T-helper 2 cell treated with Interferon-gamma antibody and Interleukin-4, amounts not matched to agents 5 μg/mL and 100 μg/mL, for 36 hours (primary cell): Measurements from ENCODE around the gene CTAGE8.
"Not testable (repeated sequence)": the region's sequence is repeated elsewhere in the genome, so short reads cannot be mapped to it uniquely, and the experiment has no call there.

ENCODE experiments used
- DNase-seq: peaks from one replicate; pipeline ENCODE4 v3.0.0; 2021; ENCODE audit warnings: low spot score
- H3K27ac Mint-ChIP-seq: one replicate; pipeline ENCODE4 v1.8.0; 2021; ENCODE audit warnings: mild to moderate bottlenecking, mixed read lengths
- H3K27me3 Mint-ChIP-seq: one replicate; pipeline ENCODE4 v1.8.0; 2021; ENCODE audit warnings: low read depth, mixed read lengths
- H3K36me3 Mint-ChIP-seq: one replicate; pipeline ENCODE4 v1.8.0; 2021; ENCODE audit warnings: low read depth, mixed read lengths
- H3K4me1 Mint-ChIP-seq: one replicate; pipeline ENCODE4 v1.8.0; 2021; ENCODE audit warnings: low read depth, mixed read lengths
- H3K4me3 Mint-ChIP-seq: one replicate; pipeline ENCODE4 v1.8.0; 2022; ENCODE audit warnings: mild to moderate bottlenecking, moderate library complexity, mixed read lengths
- H3K9me3 Mint-ChIP-seq: one replicate; pipeline ENCODE4 v1.8.0; 2021; ENCODE audit warnings: mixed read lengths

Gene CTAGE8

DNA sequence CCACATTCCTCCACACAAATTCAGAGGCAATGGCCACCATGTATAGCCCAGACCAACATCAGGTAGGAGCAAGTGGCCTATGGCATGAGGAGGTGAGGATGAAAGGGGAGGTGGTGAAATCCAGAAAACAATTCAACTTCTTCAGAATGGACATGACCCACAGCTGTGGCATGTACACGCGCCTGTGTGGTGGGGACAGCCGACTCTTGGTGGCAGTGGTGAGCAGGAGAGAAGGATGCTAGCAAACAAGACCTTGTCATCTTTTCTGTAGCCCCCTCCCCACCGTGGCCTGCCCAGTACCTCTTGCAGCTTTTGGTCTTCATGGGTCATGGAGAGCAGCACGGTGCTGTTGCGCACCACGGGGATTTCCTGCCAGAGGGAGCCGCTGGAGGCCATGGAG lies 12.9 kb upstream of the CTAGE8 start:
- H3K4me1 Mint-ChIP-seq, H3K4me3 Mint-ChIP-seq: not testable (repeated sequence)

DNA sequence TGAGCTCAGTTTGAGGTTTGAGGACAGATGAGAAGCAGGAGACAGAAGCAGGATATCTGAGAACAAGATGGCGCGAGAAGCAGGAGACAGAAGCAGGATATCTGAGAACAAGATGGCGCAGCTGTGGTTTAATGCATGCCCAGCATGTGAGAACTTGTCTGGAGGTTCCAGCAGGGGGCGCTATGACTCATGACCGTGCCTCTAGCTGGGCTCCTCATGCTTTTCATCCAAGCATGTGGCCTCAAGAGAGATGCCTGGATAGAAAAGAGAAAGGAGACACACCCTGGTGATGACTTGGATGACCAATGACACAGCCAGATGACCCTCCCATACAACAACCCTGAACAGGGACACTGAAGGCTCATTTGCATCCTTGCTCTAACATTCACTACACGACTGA lies 10.9 kb upstream of the CTAGE8 start:
- DNase-seq, H3K4me3 Mint-ChIP-seq, H3K27me3 Mint-ChIP-seq: not testable (repeated sequence)

More for the DNA sequence above, 12.9 kb upstream of the CTAGE8 start:
- H3K27ac Mint-ChIP-seq, H3K27me3 Mint-ChIP-seq, H3K36me3 Mint-ChIP-seq, DNase-seq, H3K9me3 Mint-ChIP-seq: not testable (repeated sequence)

DNA sequence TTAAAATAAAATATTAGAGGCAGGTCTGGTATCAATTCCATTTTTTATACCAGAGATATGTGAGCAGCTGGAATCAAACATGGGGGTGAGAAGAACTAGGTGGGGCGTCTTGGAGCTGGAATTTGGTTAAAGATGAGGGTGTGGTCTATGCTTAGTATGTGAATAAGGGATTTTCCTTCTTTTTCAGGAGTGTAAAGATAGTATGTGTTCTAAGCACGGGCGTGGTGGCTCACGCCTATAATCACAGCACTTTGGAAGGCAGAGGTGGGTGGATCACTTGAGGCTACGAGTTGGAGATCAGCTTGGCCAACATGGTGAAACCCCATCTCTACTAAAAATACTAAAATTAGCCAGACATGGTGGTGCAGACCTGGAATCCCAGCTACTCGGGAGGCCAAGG lies 6.2 kb upstream of the CTAGE8 start:
- not testable (repeated sequence) for H3K4me3 Mint-ChIP-seq, H3K4me1 Mint-ChIP-seq, DNase-seq

More for the DNA sequence above, 10.9 kb upstream of the CTAGE8 start:
- H3K36me3 Mint-ChIP-seq, H3K9me3 Mint-ChIP-seq, H3K4me1 Mint-ChIP-seq, H3K27ac Mint-ChIP-seq: not testable (repeated sequence)

DNA sequence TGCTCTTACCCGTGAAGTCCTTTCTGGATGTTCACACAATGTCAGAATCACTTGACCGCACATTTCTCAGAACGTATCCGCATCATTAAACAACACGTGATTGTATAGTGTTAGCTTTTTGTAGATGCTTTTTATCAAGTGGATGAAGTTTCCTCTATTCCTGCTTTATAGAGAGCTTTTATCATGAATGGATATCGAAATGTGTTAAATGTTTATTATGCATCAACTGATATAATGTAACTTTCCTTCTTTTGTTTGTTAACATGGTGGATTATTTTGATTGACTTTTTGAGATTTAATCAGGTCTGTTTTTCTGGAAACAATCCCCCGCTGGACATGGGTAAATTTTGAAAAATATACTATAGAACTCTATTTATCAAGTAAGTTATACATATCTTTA lies 4.4 kb downstream of the CTAGE8 start, which contains the start of gene OR2A7:
Gene OR2A7 (minus strand): TSS at position 101 of the 400 bp plus-strand sequence. CDS start 5,164 bp downstream, outside the sequence.
- not testable (repeated sequence) for H3K36me3 Mint-ChIP-seq, H3K27ac Mint-ChIP-seq, H3K9me3 Mint-ChIP-seq, H3K4me1 Mint-ChIP-seq, H3K27me3 Mint-ChIP-seq, H3K4me3 Mint-ChIP-seq, DNase-seq

More for the DNA sequence above, 6.2 kb upstream of the CTAGE8 start:
- H3K27me3 Mint-ChIP-seq, H3K36me3 Mint-ChIP-seq, H3K27ac Mint-ChIP-seq, H3K9me3 Mint-ChIP-seq: not testable (repeated sequence)

DNA sequence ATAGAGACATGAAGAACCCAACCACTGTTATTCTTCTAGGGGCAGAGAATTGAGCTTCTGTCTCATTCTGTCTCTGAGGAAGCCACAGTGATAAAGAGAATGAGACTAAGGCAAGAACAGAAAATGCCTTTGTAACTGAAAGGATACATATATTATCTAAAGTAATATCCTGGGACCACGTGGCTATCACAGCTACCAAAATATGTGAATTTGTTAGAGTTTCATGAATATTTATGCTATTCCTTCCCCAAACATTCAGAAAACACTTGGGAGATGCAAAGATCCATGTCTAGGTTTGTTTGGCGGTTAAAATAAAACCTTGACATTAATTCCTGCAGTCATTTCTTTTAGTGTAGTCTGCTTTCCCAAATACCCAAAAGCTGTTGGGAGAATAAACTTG lies 7.0 kb downstream of the CTAGE8 start:
- H3K36me3 Mint-ChIP-seq, DNase-seq, H3K4me3 Mint-ChIP-seq, H3K9me3 Mint-ChIP-seq, H3K27me3 Mint-ChIP-seq, H3K4me1 Mint-ChIP-seq, H3K27ac Mint-ChIP-seq: not testable (repeated sequence)

DNA sequence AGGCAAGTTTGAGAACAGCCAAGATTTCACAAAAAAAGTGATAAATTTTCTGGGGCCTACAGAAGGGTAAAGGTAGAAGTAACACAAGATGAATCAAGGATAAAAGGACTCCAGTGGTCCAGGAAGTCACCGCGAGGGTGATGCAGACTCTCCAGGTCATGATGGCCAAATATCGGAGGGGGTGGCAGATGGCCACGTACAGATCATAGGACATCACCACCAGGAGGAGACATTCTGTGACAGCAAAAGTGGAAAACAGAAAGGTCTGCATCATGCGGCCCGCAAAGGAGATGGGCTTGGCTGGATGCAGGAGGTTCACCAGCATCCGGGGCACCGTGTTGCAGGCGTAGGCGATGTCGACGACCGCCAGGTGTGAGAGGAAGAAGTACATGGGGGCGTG lies 10.0 kb downstream of the CTAGE8 start:
- not testable (repeated sequence) for H3K27ac Mint-ChIP-seq, H3K27me3 Mint-ChIP-seq, H3K36me3 Mint-ChIP-seq, H3K9me3 Mint-ChIP-seq, DNase-seq, H3K4me3 Mint-ChIP-seq, H3K4me1 Mint-ChIP-seq

DNA sequence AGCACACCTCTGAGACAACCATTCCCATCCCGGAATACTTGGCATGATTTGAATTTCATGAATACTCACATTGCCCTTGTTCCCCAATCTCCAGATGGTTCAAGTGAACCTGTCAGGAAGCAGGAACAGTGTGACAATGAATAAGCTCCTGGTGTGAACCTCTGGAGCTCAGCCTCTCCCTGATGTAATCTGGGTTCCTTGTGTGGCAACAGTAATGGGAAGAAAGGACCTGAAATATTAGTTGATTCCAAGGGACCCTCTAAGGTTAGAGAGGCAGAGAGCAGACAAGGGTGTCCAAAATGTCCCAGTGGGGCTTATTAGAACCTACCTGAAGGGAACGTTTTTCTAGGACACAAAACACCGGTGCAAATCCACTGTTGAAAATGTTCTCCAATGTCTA lies 13.0 kb downstream of the CTAGE8 start:
- Mint-ChIP-seq H3K27ac (no peak overlapping the region), H3K4me1 (no peaks in the 10 kb centered on the region), H3K36me3 (no peaks in the 10 kb centered on the region), H3K9me3 (no peaks in the 10 kb centered on the region), H3K27me3 (no peaks in the 10 kb centered on the region), H3K4me3 (no peak overlapping the region)
- no peak for DNase-seq

DNA sequence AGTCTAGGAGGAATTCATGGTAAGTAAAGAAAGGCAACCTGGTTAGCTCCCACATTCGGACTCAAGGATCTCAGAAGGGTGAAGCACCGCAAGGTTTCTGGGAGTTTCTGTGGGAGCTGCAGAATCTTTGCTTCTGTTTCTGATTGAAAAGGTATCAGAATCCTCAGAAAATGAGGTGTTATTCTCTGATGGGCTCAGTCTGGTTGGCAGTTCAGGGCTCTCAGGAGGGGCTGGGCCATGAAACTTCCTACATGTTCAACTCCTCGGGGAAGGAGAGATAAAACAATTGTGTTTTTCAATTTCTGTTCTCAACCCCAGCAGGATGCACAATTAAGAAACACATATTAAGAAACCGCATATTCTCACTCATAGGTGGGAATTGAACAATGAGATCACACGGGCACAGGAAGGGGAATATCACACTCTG lies 13.6 kb downstream of the CTAGE8 start:
- no peaks in the 10 kb centered on the region for H3K4me1 Mint-ChIP-seq
- H3K9me3 Mint-ChIP-seq: no peaks in the 10 kb centered on the region
- no peak overlapping the region for H3K27ac Mint-ChIP-seq
- no peak for DNase-seq
- H3K36me3 Mint-ChIP-seq: no peaks in the 10 kb centered on the region
- no peaks in the 10 kb centered on the region for H3K27me3 Mint-ChIP-seq
- H3K4me3 Mint-ChIP-seq: no peak overlapping the region

DNA sequence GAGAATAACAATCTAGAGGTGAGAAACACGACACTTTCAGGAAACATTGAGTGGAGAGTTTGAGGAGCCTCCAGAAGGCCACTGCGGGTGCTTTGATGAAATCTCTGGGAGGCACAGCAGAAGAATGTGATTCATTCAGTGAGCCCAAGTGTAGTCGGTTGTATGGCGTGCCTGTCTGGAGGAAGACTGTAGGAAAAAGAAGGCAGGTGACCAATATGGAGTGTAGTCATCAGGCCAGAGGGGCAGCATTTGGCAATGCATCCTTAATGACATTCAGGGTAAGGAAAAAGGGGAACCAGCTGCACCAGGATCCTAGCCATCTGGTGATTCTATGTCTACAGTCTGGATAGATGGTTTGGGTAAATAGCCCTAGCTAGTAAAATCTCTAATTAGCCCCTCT lies 16.8 kb downstream of the CTAGE8 start:
- not testable (repeated sequence) for H3K27me3 Mint-ChIP-seq, DNase-seq, H3K36me3 Mint-ChIP-seq, H3K27ac Mint-ChIP-seq, H3K4me3 Mint-ChIP-seq, H3K4me1 Mint-ChIP-seq, H3K9me3 Mint-ChIP-seq

- not testable (repeated sequence) for H3K9me3 Mint-ChIP-seq, H3K4me1 Mint-ChIP-seq, H3K4me3 Mint-ChIP-seq, H3K27me3 Mint-ChIP-seq, H3K27ac Mint-ChIP-seq, H3K36me3 Mint-ChIP-seq, DNase-seq
Measured at GRCh38 chr7:144247674-144248330, 21.3 kb downstream of the CTAGE8 start.

- H3K27ac Mint-ChIP-seq, H3K4me1 Mint-ChIP-seq, H3K4me3 Mint-ChIP-seq, H3K9me3 Mint-ChIP-seq, H3K36me3 Mint-ChIP-seq, DNase-seq, H3K27me3 Mint-ChIP-seq: not testable (repeated sequence)
Measured at GRCh38 chr7:144246967-144247366, 22.1 kb downstream of the CTAGE8 start.

DNA sequence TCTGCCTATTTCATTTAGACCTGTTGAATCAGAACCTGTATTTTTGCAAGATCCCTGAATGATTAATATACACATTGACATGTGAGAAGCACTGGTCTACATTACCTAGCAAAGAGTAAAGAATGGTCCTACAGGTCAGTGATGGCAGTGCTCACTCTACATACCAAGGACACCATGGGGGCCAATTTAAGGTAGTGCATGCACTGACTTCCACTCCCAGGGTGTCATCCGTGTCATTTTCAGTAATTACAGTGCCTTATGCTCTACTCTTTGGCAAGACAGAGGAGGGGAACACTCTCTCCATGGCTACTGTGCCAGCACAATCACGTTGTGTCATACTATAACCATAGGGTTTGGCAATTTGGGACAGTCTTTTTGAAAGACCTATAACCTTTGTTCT lies 23.7 kb downstream of the CTAGE8 start:
- not testable (repeated sequence) for H3K27me3 Mint-ChIP-seq, H3K27ac Mint-ChIP-seq, H3K4me1 Mint-ChIP-seq, H3K4me3 Mint-ChIP-seq, H3K36me3 Mint-ChIP-seq, DNase-seq, H3K9me3 Mint-ChIP-seq

DNA sequence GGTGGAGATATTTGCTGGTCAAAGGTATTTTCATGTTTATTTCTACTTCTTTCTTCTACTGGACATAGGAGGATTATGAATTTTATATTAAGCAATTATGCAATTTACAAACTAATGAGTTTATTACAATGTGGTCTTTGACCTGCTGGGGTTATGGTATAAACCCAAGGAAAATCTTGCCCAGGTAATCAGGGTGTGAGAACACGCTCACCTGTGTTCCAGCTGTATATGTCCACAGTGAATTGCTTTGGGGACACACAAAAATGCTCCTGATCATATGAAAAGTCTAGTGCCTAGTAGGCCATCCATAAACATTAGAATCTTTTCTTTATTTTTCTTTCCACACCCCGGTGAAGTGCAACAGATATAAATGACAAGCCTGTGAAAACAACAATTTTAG lies 29.7 kb downstream of the CTAGE8 start, which contains the start of gene OR2A42:
Gene OR2A42 (minus strand): TSS at position 241 of the 400 bp plus-strand sequence. CDS start 6,762 bp downstream, outside the sequence.
- H3K27ac Mint-ChIP-seq, H3K36me3 Mint-ChIP-seq, H3K27me3 Mint-ChIP-seq, H3K4me1 Mint-ChIP-seq, DNase-seq, H3K4me3 Mint-ChIP-seq, H3K9me3 Mint-ChIP-seq: not testable (repeated sequence)

DNA sequence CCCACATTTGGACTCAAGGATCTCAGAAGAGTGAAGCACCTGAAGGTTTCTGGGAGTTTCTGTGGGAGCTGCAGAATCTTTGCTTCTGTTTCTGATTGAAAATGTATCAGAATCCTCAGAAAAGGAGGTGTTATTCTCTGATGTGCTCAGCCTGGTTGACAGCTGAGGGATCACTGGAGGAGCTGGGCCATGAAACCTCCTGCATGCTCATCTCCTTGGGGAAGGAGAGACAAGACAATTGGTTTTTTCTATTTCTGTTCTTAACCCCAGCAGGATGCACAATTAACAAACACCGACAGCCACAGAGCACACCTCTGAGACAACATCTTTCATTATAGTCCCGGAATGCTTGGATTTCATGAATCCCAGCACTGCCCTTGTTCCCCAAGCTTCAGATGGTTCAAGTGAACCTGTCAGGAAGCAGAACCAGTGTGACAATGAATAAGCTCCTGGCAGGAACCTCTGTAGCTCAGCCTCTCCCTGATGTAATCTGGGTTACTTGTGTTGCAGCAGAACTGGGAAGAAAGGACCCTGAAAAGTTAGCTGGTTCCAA lies 30.5 kb downstream of the CTAGE8 start:
- H3K4me1 Mint-ChIP-seq, H3K36me3 Mint-ChIP-seq, H3K27me3 Mint-ChIP-seq, H3K27ac Mint-ChIP-seq, DNase-seq, H3K9me3 Mint-ChIP-seq, H3K4me3 Mint-ChIP-seq: not testable (repeated sequence)

- not testable (repeated sequence) for H3K27me3 Mint-ChIP-seq, H3K27ac Mint-ChIP-seq, DNase-seq, H3K9me3 Mint-ChIP-seq, H3K36me3 Mint-ChIP-seq, H3K4me3 Mint-ChIP-seq, H3K4me1 Mint-ChIP-seq
Measured at GRCh38 chr7:144233039-144233438, 36.0 kb downstream of the CTAGE8 start.
